GM12878 (cell line): ENCODE data around the gene KLHL30. TPM values are rescaled to one million over a fixed set of nuclear protein-coding genes. Genes with fewer than 3 reads are reported as not detected.

ENCODE experiments used
- ATAC-seq: fragments of 200-7000 bp; cut with Tn5 transposase; 3 replicates; pipeline ENCODE4 v1.9.1; 2020; ENCODE audit warnings: mild to moderate bottlenecking, moderate library complexity
- BruUV-seq: library from RNA; stranded (reverse); fragments of 400-500 nt; replicated peaks from 2 replicates; lab custom pipeline; 2021; lab: Mats Ljungman, UMichigan
- CTCF ChIA-PET: fragments of 300-600 bp; sonication (Branson Sonifier 250); formaldehyde crosslinking; extraction: SDS; loops from one replicate; lab custom pipeline; 2021; ENCODE audit warnings: inconsistent platforms; lab: Yijun Ruan, JAX
- POLR2A ChIA-PET: fragments of 350-600 bp; formaldehyde crosslinking; extraction: SDS; loops from one replicate; lab custom pipeline; 2021; ENCODE audit warnings: inconsistent platforms; lab: Charles Lee
- RAD21 ChIA-PET: fragments of 300-600 bp; sonication (Branson Sonifier 250); formaldehyde crosslinking; loops from one replicate; lab custom pipeline; 2023; ENCODE audit warnings: antibody characterized with exemption; ENCODE audit not compliant: unreplicated experiment; lab: Charles Lee
- SMC1A ChIA-PET: fragments of 300-600 bp; sonication (Branson Sonifier 250); formaldehyde crosslinking; loops from one replicate; lab custom pipeline; 2023; ENCODE audit not compliant: unreplicated experiment, uncharacterized antibody; lab: Charles Lee
- DNase-seq: peaks from one replicate; pipeline ENCODE4 v3.0.0-alpha.2; 2011; ENCODE audit warnings: low read depth, low spot score
- FAIRE-seq: peaks from 3 replicates; lab custom pipeline; 2011; peaks lifted over from hg19 to GRCh38; lab: Jason Lieb, UNC
- H2AFZ ChIP-seq: 2 replicates; pipeline ENCODE4 v1.6.0; 2011; ENCODE audit warnings: low read depth, low read length, control low read depth; ENCODE audit not compliant: control insufficient read depth
- H3K27ac ChIP-seq: 2 replicates; pipeline ENCODE4 v1.5.1; 2011; ENCODE audit warnings: control low read depth; ENCODE audit not compliant: control insufficient read depth, insufficient read depth
- H3K27me3 ChIP-seq, 2 experiments: replicated peaks in 1 of 2; 2 replicates each; pipeline versions ENCODE4 v1.6.0 to v1.6.1; 2011; ENCODE audit warnings: low read length in 1 of 2; ENCODE audit not compliant: control insufficient read depth in 2 of 2, insufficient read depth in 2 of 2
- H3K36me3 ChIP-seq, 2 experiments: 2 replicates each; pipeline ENCODE4 v1.5.1; 2011; ENCODE audit warnings: low read length in 1 of 2; ENCODE audit not compliant: control insufficient read depth in 2 of 2, insufficient read depth in 2 of 2
- H3K4me1 ChIP-seq: 2 replicates; pipeline ENCODE4 v1.6.1; 2011; ENCODE audit warnings: mild to moderate bottlenecking, low read length, moderate library complexity, mixed read lengths; ENCODE audit not compliant: control insufficient read depth, insufficient read depth
- H3K4me2 ChIP-seq: 2 replicates; pipeline ENCODE4 v1.6.0; 2011; ENCODE audit warnings: control low read depth; ENCODE audit not compliant: control insufficient read depth, insufficient read depth
- H3K4me3 ChIP-seq: fragments of 200-600 bp; sonication (generic); 2 replicates; pipeline ENCODE4 v1.5.1; 2016
- H3K79me2 ChIP-seq: 2 replicates; pipeline ENCODE4 v1.6.0; 2011; ENCODE audit warnings: low read length; ENCODE audit not compliant: control insufficient read depth, insufficient read depth
- H3K9ac ChIP-seq: 2 replicates; pipeline ENCODE4 v1.8.0; 2011; ENCODE audit warnings: low read length, control low read depth, mixed read lengths; ENCODE audit not compliant: control insufficient read depth, insufficient read depth
- H3K9me3 ChIP-seq: replicated peaks from 3 replicates; pipeline ENCODE4 v1.5.1; 2011; ENCODE audit warnings: mild to moderate bottlenecking, low read length; ENCODE audit not compliant: control insufficient read depth, insufficient read depth
- H4K20me1 ChIP-seq: 2 replicates; pipeline ENCODE4 v1.6.0; 2011; ENCODE audit not compliant: control insufficient read depth, insufficient read depth
- IKZF2 ChIP-seq, 2 experiments: fragments of 450-650 bp; IDR thresholded peaks; 2 replicates each; pipeline ENCODE4 v1.6.1; 2017; ENCODE audit warnings: mild to moderate bottlenecking in 2 of 2, moderate library complexity in 2 of 2
- NR2C2 ChIP-seq: IDR thresholded peaks from 2 replicates; pipeline ENCODE4 v1.6.1; 2011; ENCODE audit warnings: borderline replicate concordance, low read depth; ENCODE audit not compliant: control insufficient read depth, insufficient read length
- POU2F2 ChIP-seq: IDR thresholded peaks from 3 replicates; pipeline ENCODE4 v1.6.1; 2011; ENCODE audit warnings: low read depth, mild to moderate bottlenecking, low read length, borderline replicate concordance
- RAD21 ChIP-seq: IDR thresholded peaks from 2 replicates; pipeline ENCODE4 v1.6.1; 2011; ENCODE audit warnings: mild to moderate bottlenecking, low read depth, low read length, moderate library complexity; ENCODE audit not compliant: insufficient read depth
- WRNIP1 ChIP-seq: IDR thresholded peaks from 2 replicates; pipeline ENCODE4 v1.6.1; 2011; ENCODE audit warnings: low read depth, low read length, improper control_type of control experiment, borderline replicate concordance
- WGBS: methylation state at CpG from one replicate; pipeline ENCODE4 v1.1.6; 2016; ENCODE audit warnings: low lambda C conversion rate; ENCODE audit not compliant: insufficient replicate concordance, insufficient coverage; ENCODE audit errors: missing lambda C conversion rate; 5-methylcytosine and 5-hydroxymethylcytosine counted together
- in situ Hi-C: fragments of 300-500 bp; cut with MboI; formaldehyde crosslinking; loops from 9 replicates; pipeline ENCODE4 v1.14.3; 2018; ENCODE audit warnings: mixed read lengths
- intact Hi-C: fragments of 100-400 bp; cut with micrococcal nuclease; formaldehyde crosslinking; loops from one replicate; pipeline ENCODE4 v1.14.2; 2022; ENCODE audit not compliant: unreplicated experiment
- polyA plus RNA-seq, 11 experiments: library from polyadenylated mRNA; depleted of rRNA in 4 of 11; unstranded in 6 of 11; stranded (reverse) in 5 of 11; fragments of >200 nt; fragmentation: Nextera tagmentation in 4 of 11; fragmentation: Illumina TruSeq in 1 of 11; extraction: Ambion mirVana in 4 of 11; extraction: Trizol in 1 of 11; gene quantifications; 1 replicate in 1 of 11; 2 replicates in 10 of 11; pipeline versions ENCODE4 v1.2.1 to v1.2.3, GENCODE V29; 2011 to 2016; ENCODE audit warnings: inconsistent platforms in 2 of 11, missing spikeins in 2 of 11, low read depth in 1 of 11
- total RNA-seq, 4 experiments: library from RNA; depleted of rRNA in 3 of 4; stranded (reverse); fragments of >200 nt in 3 of 4; fragmentation: Illumina TruSeq in 1 of 4; extraction: Trizol in 1 of 4; gene quantifications; 2 replicates each; pipeline versions ENCODE4 v1.2.1 to v1.2.3, GENCODE V29; 2013 to 2021
- TF ChIP-seq, protein P1 (sequence below), 3 experiments: IDR thresholded peaks in 2 of 3; conservative IDR thresholded peaks in 1 of 3; 2 replicates each; pipeline ENCODE4 v1.5.1; 2011; ENCODE audit warnings: low read depth in 3 of 3, low read length in 3 of 3, mild to moderate bottlenecking in 3 of 3, control low read depth in 2 of 3, moderate library complexity in 2 of 3, inconsistent platforms in 1 of 3, mixed read lengths in 1 of 3; ENCODE audit not compliant: control insufficient read depth in 2 of 3, insufficient read depth in 1 of 3; ENCODE audit errors: extremely low read depth in 1 of 3
- TF ChIP-seq, protein P2 (sequence below): fragments of 450-650 bp; IDR thresholded peaks from 2 replicates; pipeline ENCODE4 v1.6.1; 2017; ENCODE audit warnings: mild to moderate bottlenecking, low read depth, inconsistent platforms; ENCODE audit not compliant: poor library complexity, severe bottlenecking

Gene KLHL30
- total and polyA plus RNA-seq, 10 of the 15 experiments (the other 5 are each of a cell fraction or from before 2014, with no cell fraction given) = 0.03 TPM; not detected in 9

DNA sequence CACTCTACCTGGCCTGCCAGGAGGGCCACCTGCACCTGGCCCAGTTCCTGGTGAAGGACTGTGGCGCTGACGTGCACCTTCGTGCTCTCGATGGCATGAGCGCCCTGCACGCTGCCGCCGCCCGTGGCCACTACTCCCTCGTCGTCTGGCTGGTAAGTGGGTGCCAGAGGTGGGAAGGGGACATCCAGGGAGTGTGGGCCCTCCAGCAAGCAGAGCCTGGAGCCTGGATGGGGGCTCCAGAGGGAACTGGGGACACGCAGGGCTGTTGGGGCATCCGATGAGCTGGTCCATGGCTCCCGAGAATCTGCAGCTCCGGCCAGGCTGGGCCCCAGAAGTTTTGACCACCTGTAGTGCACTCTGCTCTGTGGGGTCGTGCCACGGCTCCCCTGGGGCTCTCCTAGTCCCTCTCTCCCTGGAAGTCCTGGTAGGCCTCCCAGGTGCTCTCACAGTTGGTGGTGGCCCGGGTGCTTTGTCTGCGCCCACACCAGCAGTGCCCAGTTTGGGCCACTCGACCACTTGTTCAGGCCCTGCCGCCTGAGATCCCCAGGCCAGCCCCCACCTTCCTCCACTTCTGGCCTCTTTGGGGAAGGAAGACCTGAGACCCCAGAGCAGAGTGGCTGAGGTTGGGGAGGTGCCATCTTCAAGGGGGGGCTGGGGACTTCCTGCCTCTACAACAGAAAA, 33.6 kb upstream of the KLHL30 start:
- in situ Hi-C loops = no loop called here
- no peak for TF ChIP-seq RAD21
- TF ChIP-seq WRNIP1 = no peak
- no peak for TF ChIP-seq IKZF2 (IDR thresholded peaks at IDR 0.05)
- no peak for TF ChIP-seq NR2C2
- TF ChIP-seq POU2F2 = no peak
- TF ChIP-seq, protein P1, sequence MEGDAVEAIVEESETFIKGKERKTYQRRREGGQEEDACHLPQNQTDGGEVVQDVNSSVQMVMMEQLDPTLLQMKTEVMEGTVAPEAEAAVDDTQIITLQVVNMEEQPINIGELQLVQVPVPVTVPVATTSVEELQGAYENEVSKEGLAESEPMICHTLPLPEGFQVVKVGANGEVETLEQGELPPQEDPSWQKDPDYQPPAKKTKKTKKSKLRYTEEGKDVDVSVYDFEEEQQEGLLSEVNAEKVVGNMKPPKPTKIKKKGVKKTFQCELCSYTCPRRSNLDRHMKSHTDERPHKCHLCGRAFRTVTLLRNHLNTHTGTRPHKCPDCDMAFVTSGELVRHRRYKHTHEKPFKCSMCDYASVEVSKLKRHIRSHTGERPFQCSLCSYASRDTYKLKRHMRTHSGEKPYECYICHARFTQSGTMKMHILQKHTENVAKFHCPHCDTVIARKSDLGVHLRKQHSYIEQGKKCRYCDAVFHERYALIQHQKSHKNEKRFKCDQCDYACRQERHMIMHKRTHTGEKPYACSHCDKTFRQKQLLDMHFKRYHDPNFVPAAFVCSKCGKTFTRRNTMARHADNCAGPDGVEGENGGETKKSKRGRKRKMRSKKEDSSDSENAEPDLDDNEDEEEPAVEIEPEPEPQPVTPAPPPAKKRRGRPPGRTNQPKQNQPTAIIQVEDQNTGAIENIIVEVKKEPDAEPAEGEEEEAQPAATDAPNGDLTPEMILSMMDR (IDR thresholded peaks at IDR 0.05 in 2 of 3, conservative IDR thresholded peaks at IDR 0.05 in 1 of 3; ENCODE audit: control insufficient read depth in 2 of 3, extremely low read depth in 1 of 3, insufficient read depth in 1 of 3, low read depth in 3 of 3, low read length in 3 of 3) = no peak
- TF ChIP-seq, protein P2, sequence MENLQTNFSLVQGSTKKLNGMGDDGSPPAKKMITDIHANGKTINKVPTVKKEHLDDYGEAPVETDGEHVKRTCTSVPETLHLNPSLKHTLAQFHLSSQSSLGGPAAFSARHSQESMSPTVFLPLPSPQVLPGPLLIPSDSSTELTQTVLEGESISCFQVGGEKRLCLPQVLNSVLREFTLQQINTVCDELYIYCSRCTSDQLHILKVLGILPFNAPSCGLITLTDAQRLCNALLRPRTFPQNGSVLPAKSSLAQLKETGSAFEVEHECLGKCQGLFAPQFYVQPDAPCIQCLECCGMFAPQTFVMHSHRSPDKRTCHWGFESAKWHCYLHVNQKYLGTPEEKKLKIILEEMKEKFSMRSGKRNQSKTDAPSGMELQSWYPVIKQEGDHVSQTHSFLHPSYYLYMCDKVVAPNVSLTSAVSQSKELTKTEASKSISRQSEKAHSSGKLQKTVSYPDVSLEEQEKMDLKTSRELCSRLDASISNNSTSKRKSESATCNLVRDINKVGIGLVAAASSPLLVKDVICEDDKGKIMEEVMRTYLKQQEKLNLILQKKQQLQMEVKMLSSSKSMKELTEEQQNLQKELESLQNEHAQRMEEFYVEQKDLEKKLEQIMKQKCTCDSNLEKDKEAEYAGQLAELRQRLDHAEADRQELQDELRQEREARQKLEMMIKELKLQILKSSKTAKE = no peak
- ATAC-seq = no peak
- ChIA-PET POLR2A (interaction anchor here (0.7 kb wide), 2 partner anchors 379 to 392 kb away, joined by 3 to 5 read pairs; no protein-coding TSS in a partner anchor), RAD21 (no interaction called here), CTCF (no interaction called here), SMC1A (interaction anchor here (0.5 kb wide), 1 partner anchor 184 kb away, joined by 3 read pairs; no protein-coding TSS in a partner anchor)
- Histone ChIP-seq H3K9ac (no peak overlapping the region), H3K4me3 (no peak overlapping the region), H4K20me1 (no peaks in the 10 kb centered on the region), H3K4me1 (peaks cover 21% of the 10 kb centered on the region), H3K9me3 (no peaks in the 10 kb centered on the region; the same call in 2 of the 3 replicates), H2AFZ (no peak overlapping the region), H3K4me2 (no peak overlapping the region), H3K79me2 (no peaks in the 10 kb centered on the region), H3K27ac (no peak overlapping the region), H3K36me3 (no peaks in the 10 kb centered on the region), H3K27me3 (no peaks in the 10 kb centered on the region)
- BruUV-seq = no TSS peak
- intact Hi-C loops = loop anchor here (5.0 kb wide), 1 partner anchor 43 kb away; the partner anchor contains the start of gene SCLY
- WGBS = 72% methylated on average over 19 of the region's 21 CpGs
- FAIRE-seq = no peak
- DNase-seq = no peak
